Fibroblast of gingiva (primary cell): ENCODE results near the gene PDE1C.
A peak's percentile ranks its signal among the peaks of the same experiment; 100 is the strongest.

ENCODE experiments used
- DNase-seq: peaks from one replicate; pipeline ENCODE4 v3.0.0-alpha.2; 2011; ENCODE audit warnings: low read depth

The PDE1C gene

GRCh38 chr7:31991406-31991805 lies 78.8 kb downstream of the PDE1C start:
- no peak for DNase-seq

GRCh38 chr7:31986878-31987518 lies 83.2 kb downstream of the PDE1C start:
- peak; percentile 8 for DNase-seq

GRCh38 chr7:31982962-31983361 lies 87.2 kb downstream of the PDE1C start:
- no peak for DNase-seq

- no peak for DNase-seq
Measured at GRCh38 chr7:31981874-31982390, 88.3 kb downstream of the PDE1C start.

- no peak for DNase-seq
Measured at GRCh38 chr7:31979690-31980330, 90.4 kb downstream of the PDE1C start.

GRCh38 chr7:31975546-31975945 lies 94.7 kb downstream of the PDE1C start:
- no peak for DNase-seq

GRCh38 chr7:31974351-31974750 lies 95.9 kb downstream of the PDE1C start:
- no peak for DNase-seq

GRCh38 chr7:31971049-31971667 lies 99.0 kb downstream of the PDE1C start:
- no peak for DNase-seq

GRCh38 chr7:31970501-31970900 lies 99.7 kb downstream of the PDE1C start:
- no peak for DNase-seq

GRCh38 chr7:31963569-31964175 lies 106.5 kb downstream of the PDE1C start:
- DNase-seq = no peak

- DNase-seq = no peak
Measured at GRCh38 chr7:31962246-31962645, 108.0 kb downstream of the PDE1C start.

- peak; percentile 45 for DNase-seq
Measured at GRCh38 chr7:31958226-31958625, 112.0 kb downstream of the PDE1C start.

GRCh38 chr7:31957756-31958155 lies 112.5 kb downstream of the PDE1C start:
- no peak for DNase-seq

- peak; percentile 5 for DNase-seq
Measured at GRCh38 chr7:31957090-31957720, 113.0 kb downstream of the PDE1C start.

- no peak for DNase-seq
Measured at GRCh38 chr7:31955641-31956040, 114.6 kb downstream of the PDE1C start.

GRCh38 chr7:31955021-31955420 lies 115.2 kb downstream of the PDE1C start:
- no peak for DNase-seq

GRCh38 chr7:31954500-31954899 lies 115.7 kb downstream of the PDE1C start:
- no peak for DNase-seq

GRCh38 chr7:31953432-31953831 lies 116.8 kb downstream of the PDE1C start:
- DNase-seq = no peak

- no peak for DNase-seq
Measured at GRCh38 chr7:31950091-31950755, 120.0 kb downstream of the PDE1C start.

GRCh38 chr7:31948029-31948428 lies 122.2 kb downstream of the PDE1C start:
- peak; percentile 64 for DNase-seq

- DNase-seq = no peak
Measured at GRCh38 chr7:31940167-31940566, 130.0 kb downstream of the PDE1C start.

- no peak for DNase-seq
Measured at GRCh38 chr7:31939076-31939475, 131.1 kb downstream of the PDE1C start.
